Measurements from ENCODE around the gene ACOX2.

Gene ACOX2

DNA sequence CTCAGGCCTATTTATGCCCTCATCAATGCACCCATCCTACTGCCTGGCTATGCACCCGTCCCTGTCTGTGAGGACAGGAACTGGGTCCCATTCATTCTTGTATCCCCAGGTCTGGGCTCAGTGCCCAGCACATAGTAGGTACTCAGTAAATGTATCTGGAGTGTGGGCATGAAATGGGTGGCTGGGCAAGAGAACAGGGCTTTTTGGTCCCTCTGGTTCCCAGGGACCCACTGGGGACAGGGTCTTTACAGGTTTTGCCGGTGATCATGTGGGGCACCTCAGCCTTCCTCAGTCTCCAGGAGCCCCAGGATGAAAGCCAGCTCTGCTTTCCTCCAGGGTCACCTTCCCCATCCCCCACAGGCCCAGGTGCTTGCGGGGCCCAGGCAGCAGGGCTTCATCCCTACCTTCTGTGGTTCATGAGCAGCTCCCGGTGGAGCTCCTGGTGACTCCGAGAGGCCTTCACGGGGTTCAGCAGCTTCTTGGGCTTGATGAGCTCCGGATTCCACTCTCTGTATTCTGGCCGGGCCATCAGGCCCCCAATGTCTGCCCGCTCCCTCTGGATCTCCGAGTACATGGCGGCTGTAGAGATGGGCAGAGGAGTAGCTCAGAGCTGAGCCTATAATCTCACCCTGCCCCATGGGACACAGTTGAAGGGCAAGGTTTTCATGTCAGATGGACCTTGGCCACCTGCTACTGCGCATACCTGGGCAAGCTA, 32.5 kb upstream of the ACOX2 start:
- no peak overlapping the region for H4K91ac ChIP-seq (ENCODE audit: low read depth, low read length)
- no peak overlapping the region for H3K4me2 ChIP-seq (ENCODE audit: low read length)
- no peak overlapping the region for H3K18ac ChIP-seq (ENCODE audit: low read length)
- no peak overlapping the region for H2BK120ac ChIP-seq (ENCODE audit: insufficient read depth, low read length, poor library complexity)
- no peak overlapping the region for H2AK5ac ChIP-seq (ENCODE audit: low read length)
- no peaks in the 10 kb centered on the region for H3K79me2 ChIP-seq (ENCODE audit: control insufficient read depth, insufficient read depth, low read length, poor library complexity)
- H2BK12ac ChIP-seq (ENCODE audit: low read length), result no peak overlapping the region
- H3K27ac ChIP-seq (ENCODE audit: low read depth, low read length), result no peak overlapping the region
- no peaks in the 10 kb centered on the region for H3K36me3 ChIP-seq (ENCODE audit: control insufficient read depth in 1 of 2, insufficient read depth in 2 of 2, low read length in 2 of 2)
- no peak overlapping the region for H3K4ac ChIP-seq (ENCODE audit: low read depth, low read length)
- no peak overlapping the region for H2AFZ ChIP-seq (ENCODE audit: insufficient read depth, low read length, poor library complexity)
- no peak overlapping the region for H3K4me3 ChIP-seq (ENCODE audit: low read depth, low read length)
- no peak overlapping the region for H4K8ac ChIP-seq (ENCODE audit: low read depth, low read length)
- no peaks in the 10 kb centered on the region for H3K27me3 ChIP-seq (ENCODE audit: insufficient read depth, low read length)
- peaks cover 2 to 4% of the 10 kb centered on the region in 2 experiments for H3K4me1 ChIP-seq (ENCODE audit: control insufficient read depth in 1 of 2, insufficient read depth in 2 of 2, low read length in 2 of 2)
- H3K14ac ChIP-seq (ENCODE audit: low read length), result no peak overlapping the region
- no peak overlapping the region for H2BK5ac ChIP-seq (ENCODE audit: low read depth, low read length, poor library complexity)
- DNase-seq, result no peak
- no peak overlapping the region for H4K12ac ChIP-seq (ENCODE audit: low read depth, low read length)
- no peak overlapping the region for H3K9ac ChIP-seq (ENCODE audit: low read length)
- no peak overlapping the region for H3K23ac ChIP-seq (ENCODE audit: low read length)
- no peaks in the 10 kb centered on the region for H3K79me1 ChIP-seq (ENCODE audit: low read length)
- WGBS (ENCODE audit: extremely low coverage, insufficient coverage, insufficient read length), result no CpG with 5 or more reads among the region's 12 CpGs
- H3K9me3 ChIP-seq (ENCODE audit: insufficient read depth, low read depth, low read length), result no peaks in the 10 kb centered on the region

- no peak overlapping the region for H3K4ac ChIP-seq (ENCODE audit: low read depth, low read length)
- H4K8ac ChIP-seq (ENCODE audit: low read depth, low read length), result no peak overlapping the region
- no peak overlapping the region for H2BK120ac ChIP-seq (ENCODE audit: insufficient read depth, low read length, poor library complexity)
- no peak overlapping the region for H4K12ac ChIP-seq (ENCODE audit: low read depth, low read length)
- H3K4me3 ChIP-seq (ENCODE audit: low read depth, low read length), result no peak overlapping the region
- no peak overlapping the region for H2AK5ac ChIP-seq (ENCODE audit: low read length)
- no peaks in the 10 kb centered on the region for H3K27me3 ChIP-seq (ENCODE audit: insufficient read depth, low read length)
- no peak overlapping the region for H2BK5ac ChIP-seq (ENCODE audit: low read depth, low read length, poor library complexity)
- H3K36me3 ChIP-seq (ENCODE audit: control insufficient read depth in 1 of 2, insufficient read depth in 2 of 2, low read length in 2 of 2), result no peaks in the 10 kb centered on the region
- H3K79me1 ChIP-seq (ENCODE audit: low read length), result no peaks in the 10 kb centered on the region
- no peak overlapping the region for H3K4me2 ChIP-seq (ENCODE audit: low read length)
- H3K23ac ChIP-seq (ENCODE audit: low read length), result no peak overlapping the region
- H2AFZ ChIP-seq (ENCODE audit: insufficient read depth, low read length, poor library complexity), result no peak overlapping the region
- no peak overlapping the region for H3K27ac ChIP-seq (ENCODE audit: low read depth, low read length)
- peaks cover 4 to 6% of the 10 kb centered on the region in 2 experiments for H3K4me1 ChIP-seq (ENCODE audit: control insufficient read depth in 1 of 2, insufficient read depth in 2 of 2, low read length in 2 of 2)
- no peaks in the 10 kb centered on the region for H3K9me3 ChIP-seq (ENCODE audit: insufficient read depth, low read depth, low read length)
- WGBS (ENCODE audit: extremely low coverage, insufficient coverage, insufficient read length), result no CpG with 5 or more reads among the region's 17 CpGs
- H3K9ac ChIP-seq (ENCODE audit: low read length), result no peak overlapping the region
- no peak overlapping the region for H2BK12ac ChIP-seq (ENCODE audit: low read length)
- DNase-seq, result peak; percentile 62 to 88
- no peak overlapping the region for H3K18ac ChIP-seq (ENCODE audit: low read length)
- no peaks in the 10 kb centered on the region for H3K79me2 ChIP-seq (ENCODE audit: control insufficient read depth, insufficient read depth, low read length, poor library complexity)
- no peak overlapping the region for H4K91ac ChIP-seq (ENCODE audit: low read depth, low read length)
- no peak overlapping the region for H3K14ac ChIP-seq (ENCODE audit: low read length)
Measured at GRCh38 chr3:58568572-58569286, 31.7 kb upstream of the ACOX2 start.

- no peak overlapping the region for H2BK12ac ChIP-seq (ENCODE audit: low read length)
- H3K4me3 ChIP-seq (ENCODE audit: low read depth, low read length), result no peak overlapping the region
- no peak for DNase-seq
- H3K4me1 ChIP-seq (ENCODE audit: control insufficient read depth in 1 of 2, insufficient read depth in 2 of 2, low read length in 2 of 2), result peaks cover 4 to 6% of the 10 kb centered on the region in 2 experiments
- H3K27me3 ChIP-seq (ENCODE audit: insufficient read depth, low read length), result no peaks in the 10 kb centered on the region
- no CpG with 5 or more reads among the region's 7 CpGs for WGBS (ENCODE audit: extremely low coverage, insufficient coverage, insufficient read length)
- no peaks in the 10 kb centered on the region for H3K9me3 ChIP-seq (ENCODE audit: insufficient read depth, low read depth, low read length)
- H3K79me2 ChIP-seq (ENCODE audit: control insufficient read depth, insufficient read depth, low read length, poor library complexity), result no peaks in the 10 kb centered on the region
- no peak overlapping the region for H4K8ac ChIP-seq (ENCODE audit: low read depth, low read length)
- H3K9ac ChIP-seq (ENCODE audit: low read length), result no peak overlapping the region
- no peaks in the 10 kb centered on the region for H3K36me3 ChIP-seq (ENCODE audit: control insufficient read depth in 1 of 2, insufficient read depth in 2 of 2, low read length in 2 of 2)
- no peak overlapping the region for H4K91ac ChIP-seq (ENCODE audit: low read depth, low read length)
- H3K18ac ChIP-seq (ENCODE audit: low read length), result no peak overlapping the region
- no peak overlapping the region for H2BK120ac ChIP-seq (ENCODE audit: insufficient read depth, low read length, poor library complexity)
- no peak overlapping the region for H3K23ac ChIP-seq (ENCODE audit: low read length)
- H4K12ac ChIP-seq (ENCODE audit: low read depth, low read length), result no peak overlapping the region
- H3K14ac ChIP-seq (ENCODE audit: low read length), result no peak overlapping the region
- H3K27ac ChIP-seq (ENCODE audit: low read depth, low read length), result no peak overlapping the region
- no peak overlapping the region for H2AFZ ChIP-seq (ENCODE audit: insufficient read depth, low read length, poor library complexity)
- H3K79me1 ChIP-seq (ENCODE audit: low read length), result no peaks in the 10 kb centered on the region
- H2BK5ac ChIP-seq (ENCODE audit: low read depth, low read length, poor library complexity), result no peak overlapping the region
- no peak overlapping the region for H3K4ac ChIP-seq (ENCODE audit: low read depth, low read length)
- no peak overlapping the region for H2AK5ac ChIP-seq (ENCODE audit: low read length)
- no peak overlapping the region for H3K4me2 ChIP-seq (ENCODE audit: low read length)
Measured at GRCh38 chr3:58567251-58567515, 30.2 kb upstream of the ACOX2 start.

DNA sequence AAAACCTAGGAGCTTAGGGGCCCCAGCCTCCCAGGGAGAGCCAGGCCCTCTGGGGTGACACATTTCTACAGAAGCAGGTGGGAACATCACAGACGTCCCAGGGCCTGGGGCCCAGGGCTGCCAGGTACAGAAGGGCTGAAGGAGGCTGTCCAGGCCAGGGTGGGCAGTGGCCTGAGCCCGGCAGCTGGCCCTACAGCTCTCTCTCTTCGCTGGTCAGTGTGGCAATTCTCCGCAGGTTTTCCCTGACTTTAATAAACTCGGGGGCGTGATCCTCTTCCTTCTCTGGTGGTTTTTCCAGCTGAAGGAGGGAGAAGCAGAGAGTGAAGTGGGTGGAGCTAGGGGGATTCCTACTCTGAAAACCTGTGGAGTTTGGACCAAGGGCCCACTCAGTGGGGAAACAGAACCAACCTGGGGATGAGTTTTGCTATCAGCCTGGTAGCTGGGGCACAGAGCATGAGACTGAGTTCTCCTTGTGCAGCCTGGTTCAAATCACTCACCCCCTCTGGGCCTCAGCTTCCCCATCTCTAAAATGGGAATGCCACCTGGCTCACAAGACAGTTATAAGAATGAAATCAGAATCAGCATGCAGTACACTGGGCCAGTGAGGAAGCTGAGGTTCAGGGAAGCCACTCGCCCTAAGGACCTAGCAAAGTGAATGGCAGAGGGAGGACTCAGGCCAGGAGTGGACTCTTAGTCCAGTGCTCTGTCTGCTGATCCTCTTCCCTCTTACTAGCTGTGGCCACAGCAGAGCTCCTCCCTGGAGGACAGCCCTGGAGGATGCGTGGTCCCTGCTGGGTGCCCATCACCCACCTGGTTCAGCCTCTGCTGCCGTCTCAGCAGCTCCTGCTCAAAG, 29.6 kb upstream of the ACOX2 start:
- no CpG with 5 or more reads among the region's 9 CpGs for WGBS (ENCODE audit: extremely low coverage, insufficient coverage, insufficient read length)
- H4K12ac ChIP-seq (ENCODE audit: low read depth, low read length), result no peak overlapping the region

More for the DNA sequence above, 29.6 kb upstream of the ACOX2 start:
- Histone ChIP-seq H3K9ac (ENCODE audit: low read length) (no peak overlapping the region), H3K27me3 (ENCODE audit: insufficient read depth, low read length) (no peaks in the 10 kb centered on the region), H3K23ac (ENCODE audit: low read length) (no peak overlapping the region), H2BK12ac (ENCODE audit: low read length) (no peak overlapping the region), H3K79me1 (ENCODE audit: low read length) (no peaks in the 10 kb centered on the region), H3K4me1 (ENCODE audit: control insufficient read depth in 1 of 2, insufficient read depth in 2 of 2, low read length in 2 of 2) (peaks cover 4 to 6% of the 10 kb centered on the region in 2 experiments), H3K36me3 (ENCODE audit: control insufficient read depth in 1 of 2, insufficient read depth in 2 of 2, low read length in 2 of 2) (no peaks in the 10 kb centered on the region), H2AFZ (ENCODE audit: insufficient read depth, low read length, poor library complexity) (no peak overlapping the region), H4K91ac (ENCODE audit: low read depth, low read length) (no peak overlapping the region), H4K8ac (ENCODE audit: low read depth, low read length) (no peak overlapping the region), H3K4ac (ENCODE audit: low read depth, low read length) (no peak overlapping the region), H2BK5ac (ENCODE audit: low read depth, low read length, poor library complexity) (no peak overlapping the region), H3K4me2 (ENCODE audit: low read length) (no peak overlapping the region), H3K14ac (ENCODE audit: low read length) (no peak overlapping the region), H2BK120ac (ENCODE audit: insufficient read depth, low read length, poor library complexity) (no peak overlapping the region), H3K9me3 (ENCODE audit: insufficient read depth, low read depth, low read length) (no peaks in the 10 kb centered on the region), H3K4me3 (ENCODE audit: low read depth, low read length) (no peak overlapping the region), H3K79me2 (ENCODE audit: control insufficient read depth, insufficient read depth, low read length, poor library complexity) (no peaks in the 10 kb centered on the region), H3K18ac (ENCODE audit: low read length) (no peak overlapping the region), H3K27ac (ENCODE audit: low read depth, low read length) (no peak overlapping the region), H2AK5ac (ENCODE audit: low read length) (no peak overlapping the region)
- no peak for DNase-seq

Data from trophoblast cell (in vitro differentiated cells and primary cell).